SK-N-MC (cell line): ENCODE measurements around the gene GIMAP4.

ENCODE experiments used
- DNase-seq: peaks from one replicate; pipeline ENCODE4 v3.0.0-alpha.2; 2011; ENCODE audit warnings: low read depth, low spot score
- H3K27ac ChIP-seq: fragments of 200-600 bp; sonication (generic); 2 replicates; pipeline ENCODE4 v1.5.1; 2016; ENCODE audit warnings: mixed run types
- H3K36me3 ChIP-seq: fragments of 200-600 bp; sonication (generic); 2 replicates; pipeline ENCODE4 v1.6.1; 2017; ENCODE audit warnings: antibody characterized with exemption, low read length, mixed read lengths; ENCODE audit not compliant: insufficient read depth
- H3K4me3 ChIP-seq: fragments of 200-600 bp; sonication (generic); 2 replicates; pipeline ENCODE4 v1.5.1; 2016
- H3K9ac ChIP-seq: fragments of 200-600 bp; sonication (generic); 2 replicates; pipeline ENCODE4 v1.8.0; 2017; ENCODE audit warnings: mixed run types, mixed read lengths; ENCODE audit not compliant: insufficient read length
- H3K9me3 ChIP-seq: fragments of 200-600 bp; sonication (generic); 2 replicates; pipeline ENCODE4 v1.6.1; 2017; ENCODE audit warnings: low read depth, mild to moderate bottlenecking, antibody characterized with exemption, low read length, moderate library complexity, mixed read lengths
- EZH2 ChIP-seq: fragments of 200-600 bp; sonication (generic); IDR thresholded peaks from one replicate; pipeline ENCODE4 v1.6.1; 2017; ENCODE audit warnings: antibody characterized with exemption
- FOXP2 ChIP-seq: optimal IDR thresholded peaks from 2 replicates; pipeline ENCODE3; 2011; ENCODE audit warnings: mild to moderate bottlenecking, moderate library complexity; ENCODE audit not compliant: insufficient read depth; ENCODE audit errors: extremely low read length, control extremely low read depth
- POLR2AphosphoS5 ChIP-seq: IDR thresholded peaks from 2 replicates; pipeline ENCODE4 v1.6.1; 2012; ENCODE audit warnings: mild to moderate bottlenecking, low read depth, low read length, borderline replicate concordance

The GIMAP4 gene

DNA sequence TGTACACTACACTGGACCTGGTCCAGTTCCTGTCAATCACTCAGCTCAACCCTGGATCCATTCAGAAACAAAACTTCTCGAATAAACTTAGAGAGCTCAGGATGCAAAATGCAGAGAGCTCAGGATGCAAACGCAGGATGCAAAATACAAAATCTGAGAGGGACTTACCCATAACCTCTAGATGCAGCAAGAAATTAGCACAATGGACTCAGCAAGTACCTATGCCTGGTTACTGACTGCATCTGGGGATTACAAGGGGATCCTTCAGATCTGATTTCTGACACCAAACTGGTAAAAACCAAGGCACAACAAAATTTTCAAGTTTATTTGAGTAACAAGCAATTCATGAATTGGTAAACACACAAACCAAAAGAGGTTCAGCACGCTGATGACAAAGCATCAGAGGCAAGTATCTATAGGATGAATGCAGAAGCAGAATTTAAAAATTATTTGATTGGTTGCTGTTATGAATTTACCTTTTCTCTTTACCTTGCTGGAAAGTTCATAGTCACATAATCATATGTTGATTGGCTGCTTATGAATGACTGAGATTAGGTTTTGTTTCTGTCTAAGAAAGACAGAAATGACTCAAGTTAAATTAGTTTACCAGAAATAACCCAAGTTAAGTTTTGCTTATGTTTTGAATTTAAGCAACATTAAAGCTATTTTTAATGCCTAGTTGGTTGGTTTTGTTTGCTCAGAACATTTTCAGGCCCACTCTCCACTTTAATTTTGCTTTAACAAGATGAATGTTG is 53.6 kb downstream of the GIMAP4 start:
- Histone ChIP-seq H3K9ac (no peak overlapping the region), H3K36me3 (no peaks in the 10 kb centered on the region), H3K9me3 (no peaks in the 10 kb centered on the region), H3K4me3 (no peak overlapping the region), H3K27ac (no peak overlapping the region)
- no peak for DNase-seq
- no peak for TF ChIP-seq EZH2
- no peak for TF ChIP-seq POLR2AphosphoS5
- TF ChIP-seq FOXP2: no peak

DNA sequence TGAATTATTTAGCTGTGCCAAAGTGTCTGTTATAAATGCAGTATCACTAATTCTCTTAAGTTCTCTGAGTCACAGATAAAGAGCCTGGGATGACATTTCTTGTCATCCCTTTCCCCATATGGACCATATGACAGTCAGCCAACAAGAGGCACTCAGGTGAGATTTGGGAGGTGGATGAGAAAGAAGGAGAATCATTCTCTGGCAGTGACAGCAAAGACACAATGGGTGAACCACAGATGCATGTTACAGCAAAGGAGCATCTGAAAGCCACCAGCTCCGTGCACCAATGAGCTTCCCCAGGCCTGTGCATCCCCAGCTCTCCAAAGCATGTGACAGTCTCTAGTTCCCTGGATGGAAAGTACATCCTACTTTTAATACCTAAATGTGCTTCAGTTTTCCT is 54.2 kb downstream of the GIMAP4 start:
- TF ChIP-seq FOXP2: no peak
- Histone ChIP-seq H3K27ac (no peak overlapping the region), H3K9me3 (no peaks in the 10 kb centered on the region), H3K4me3 (no peak overlapping the region), H3K36me3 (no peaks in the 10 kb centered on the region), H3K9ac (no peak overlapping the region)
- DNase-seq: no peak
